Measurements from ENCODE around the gene LIX1.

DNA sequence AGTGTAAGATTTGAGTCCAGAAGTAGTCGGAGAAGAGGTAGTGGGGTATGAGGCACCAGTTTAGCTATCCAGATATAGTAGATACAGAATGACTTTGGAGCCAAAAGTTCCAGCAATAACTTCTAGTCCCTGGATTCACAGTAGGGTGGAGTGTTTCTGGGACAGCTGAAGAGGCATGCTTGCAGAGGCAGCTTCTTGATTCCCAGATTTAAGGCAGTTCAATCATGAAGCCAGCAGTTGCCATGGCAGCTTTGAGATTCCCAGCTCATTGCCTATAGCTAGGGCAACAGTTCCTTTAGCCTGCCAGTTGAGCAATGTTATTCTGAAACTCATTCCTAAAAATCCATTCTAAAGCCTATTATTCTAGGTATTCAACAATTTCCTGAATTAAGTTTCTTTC is 79.2 kb downstream of the LIX1 start:
- TF ChIP-seq, protein P1, sequence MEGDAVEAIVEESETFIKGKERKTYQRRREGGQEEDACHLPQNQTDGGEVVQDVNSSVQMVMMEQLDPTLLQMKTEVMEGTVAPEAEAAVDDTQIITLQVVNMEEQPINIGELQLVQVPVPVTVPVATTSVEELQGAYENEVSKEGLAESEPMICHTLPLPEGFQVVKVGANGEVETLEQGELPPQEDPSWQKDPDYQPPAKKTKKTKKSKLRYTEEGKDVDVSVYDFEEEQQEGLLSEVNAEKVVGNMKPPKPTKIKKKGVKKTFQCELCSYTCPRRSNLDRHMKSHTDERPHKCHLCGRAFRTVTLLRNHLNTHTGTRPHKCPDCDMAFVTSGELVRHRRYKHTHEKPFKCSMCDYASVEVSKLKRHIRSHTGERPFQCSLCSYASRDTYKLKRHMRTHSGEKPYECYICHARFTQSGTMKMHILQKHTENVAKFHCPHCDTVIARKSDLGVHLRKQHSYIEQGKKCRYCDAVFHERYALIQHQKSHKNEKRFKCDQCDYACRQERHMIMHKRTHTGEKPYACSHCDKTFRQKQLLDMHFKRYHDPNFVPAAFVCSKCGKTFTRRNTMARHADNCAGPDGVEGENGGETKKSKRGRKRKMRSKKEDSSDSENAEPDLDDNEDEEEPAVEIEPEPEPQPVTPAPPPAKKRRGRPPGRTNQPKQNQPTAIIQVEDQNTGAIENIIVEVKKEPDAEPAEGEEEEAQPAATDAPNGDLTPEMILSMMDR (IDR thresholded peaks at IDR 0.05) = no peak
- TF ChIP-seq EZH2 (IDR thresholded peaks at IDR 0.05) (no peak), EZH2phosphoT487 (IDR thresholded peaks at IDR 0.05) (no peak)
